DND-41 (cell line): ENCODE data around the gene SSR3.

Experiments used
- CTCF ChIP-seq: IDR thresholded peaks from 2 replicates; pipeline ENCODE4 v1.5.1; 2012; ENCODE audit warnings: borderline replicate concordance, low read length, moderate library complexity, mild to moderate bottlenecking; ENCODE audit not compliant: poor library complexity, severe bottlenecking; ENCODE audit errors: extremely low read depth
- EZH2 ChIP-seq: IDR thresholded peaks from 3 replicates; pipeline ENCODE4 v1.6.1; 2012; ENCODE audit warnings: borderline replicate concordance, low read depth, mild to moderate bottlenecking, moderate library complexity, low read length, inconsistent platforms; ENCODE audit not compliant: severe bottlenecking

DNA sequence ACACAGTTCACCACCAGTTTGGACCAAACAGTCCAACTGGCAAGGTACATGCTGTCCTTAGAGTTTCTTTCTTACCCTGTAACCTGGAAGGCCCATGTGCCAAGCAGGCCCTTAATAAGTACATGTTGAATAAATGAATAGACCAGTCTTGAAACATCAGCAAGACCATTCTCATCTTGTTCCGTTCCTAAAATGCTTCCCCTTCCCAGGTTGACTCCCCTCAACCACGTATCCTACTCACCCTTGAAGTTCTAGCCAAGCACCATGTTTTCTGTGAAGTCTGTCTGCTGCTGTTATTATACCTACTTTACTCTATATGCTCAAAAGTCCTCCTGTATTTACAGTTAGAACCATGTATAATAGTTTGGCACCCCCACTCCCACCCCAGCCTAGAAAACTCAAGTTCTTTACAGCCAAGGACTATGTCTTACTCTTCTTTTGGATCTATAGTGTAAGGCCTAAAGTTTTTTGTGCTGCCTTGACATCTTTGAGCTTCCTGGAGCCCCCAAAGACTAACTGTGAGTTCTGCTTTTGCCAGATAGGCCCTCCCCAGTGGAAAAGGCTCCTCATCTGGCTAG is 49.2 kb upstream of the SSR3 start:
- no peak for TF ChIP-seq EZH2
- no peak for TF ChIP-seq CTCF
